ENCODE results near the gene MYRIP.

GRCh38 chr3:40022297-40022827, 213.0 kb downstream of the MYRIP start:
- TF ChIP-seq CTCF (conservative IDR thresholded peaks at IDR 0.05), result no peak
- no peak for TF ChIP-seq ZFX (IDR thresholded peaks at IDR 0.05)

Measured in C4-2B (cell line).